SK-N-SH treated with all-trans-retinoic acid at 6 μM for 48 hours (cell line): ENCODE data around the gene PAXX.

Source experiments
- ATAC-seq: fragments of 200-7000 bp; cut with Tn5 transposase; 3 replicates; pipeline ENCODE4 v1.9.1; 2020; ENCODE audit warnings: mild to moderate bottlenecking, moderate library complexity
- ARNTL ChIP-seq: fragments of 450-650 bp; formaldehyde crosslinking; IDR thresholded peaks from 2 replicates; pipeline ENCODE4 v1.5.0; 2020; ENCODE audit warnings: low read depth, mild to moderate bottlenecking, moderate library complexity, borderline replicate concordance
- CREB5 ChIP-seq: fragments of 250-450 bp; sonication (Bioruptor Pico); IDR thresholded peaks from 2 replicates; pipeline ENCODE4 v1.5.1; 2020; ENCODE audit warnings: low read depth, mild to moderate bottlenecking, moderate library complexity
- CSDC2 ChIP-seq: fragments of 250-450 bp; sonication (Bioruptor Pico); IDR thresholded peaks from 2 replicates; pipeline ENCODE4 v1.5.0; 2020; ENCODE audit warnings: mild to moderate bottlenecking, moderate library complexity
- CSRNP3 ChIP-seq: fragments of 250-450 bp; sonication (Bioruptor Pico); IDR thresholded peaks from 2 replicates; pipeline ENCODE4 v1.5.1; 2021; ENCODE audit warnings: mild to moderate bottlenecking, moderate library complexity
- ESRRG ChIP-seq: fragments of 250-450 bp; sonication (Bioruptor Pico); IDR thresholded peaks from 2 replicates; pipeline ENCODE4 v1.6.1; 2021; ENCODE audit warnings: mild to moderate bottlenecking
- GLIS3 ChIP-seq: fragments of 250-450 bp; sonication (Bioruptor Pico); IDR thresholded peaks from 2 replicates; pipeline ENCODE4 v1.5.0; 2020; ENCODE audit warnings: mild to moderate bottlenecking, moderate library complexity
- ISL1 ChIP-seq: fragments of 250-450 bp; sonication (Bioruptor Pico); IDR thresholded peaks from 2 replicates; pipeline ENCODE4 v2.1.2; 2022; ENCODE audit warnings: mild to moderate bottlenecking, moderate library complexity
- OSR1 ChIP-seq: fragments of 250-450 bp; sonication (Bioruptor Pico); IDR thresholded peaks from 2 replicates; pipeline ENCODE4 v1.8.0; 2022; ENCODE audit warnings: moderate library complexity, mild to moderate bottlenecking, inconsistent platforms
- POU6F1 ChIP-seq: fragments of 250-450 bp; sonication (Bioruptor Pico); IDR thresholded peaks from 2 replicates; pipeline ENCODE4 v1.8.0; 2021; ENCODE audit warnings: low read depth, mild to moderate bottlenecking, moderate library complexity, borderline replicate concordance
- PPARA ChIP-seq: fragments of 250-450 bp; sonication (Bioruptor Pico); IDR thresholded peaks from 2 replicates; pipeline ENCODE4 v1.5.0; 2020; ENCODE audit warnings: mild to moderate bottlenecking, borderline replicate concordance
- RARB ChIP-seq: fragments of 250-450 bp; sonication (Bioruptor Pico); IDR thresholded peaks from 2 replicates; pipeline ENCODE4 v1.8.0; 2021; ENCODE audit warnings: mild to moderate bottlenecking, moderate library complexity
- TOX ChIP-seq: fragments of 250-450 bp; sonication (Bioruptor Pico); IDR thresholded peaks from 2 replicates; pipeline ENCODE4 v1.8.0; 2021; ENCODE audit warnings: mild to moderate bottlenecking, moderate library complexity, borderline replicate concordance
- TSHZ2 ChIP-seq: fragments of 250-450 bp; sonication (Bioruptor Pico); IDR thresholded peaks from 2 replicates; pipeline ENCODE4 v1.5.0; 2020; ENCODE audit warnings: mild to moderate bottlenecking, moderate library complexity
- ZC3H10 ChIP-seq: fragments of 250-450 bp; sonication (Bioruptor Pico); IDR thresholded peaks from 2 replicates; pipeline ENCODE4 v1.5.1; 2021; ENCODE audit warnings: mild to moderate bottlenecking, moderate library complexity
- ZFP3 ChIP-seq: fragments of 250-450 bp; sonication (Bioruptor Pico); IDR thresholded peaks from 2 replicates; pipeline ENCODE4 v1.5.0; 2020; ENCODE audit warnings: mild to moderate bottlenecking, moderate library complexity
- ZFP30 ChIP-seq: fragments of 450-650 bp; formaldehyde crosslinking; IDR thresholded peaks from 2 replicates; pipeline ENCODE4 v1.5.0; 2022; ENCODE audit warnings: mild to moderate bottlenecking, moderate library complexity
- ZNF565 ChIP-seq: fragments of 450-650 bp; formaldehyde crosslinking; conservative IDR thresholded peaks from 2 replicates; pipeline ENCODE4 v1.5.0; 2020; ENCODE audit warnings: low read depth, mild to moderate bottlenecking, moderate library complexity
- ZNF70 ChIP-seq: fragments of 450-650 bp; formaldehyde crosslinking; IDR thresholded peaks from 2 replicates; pipeline ENCODE4 v1.5.0; 2020; ENCODE audit warnings: mild to moderate bottlenecking, moderate library complexity
- ZNF8 ChIP-seq: fragments of 450-650 bp; formaldehyde crosslinking; IDR thresholded peaks from 2 replicates; pipeline ENCODE4 v1.5.0; 2020; ENCODE audit warnings: mild to moderate bottlenecking, moderate library complexity

PAXX gene

GRCh38 chr9:136994888-136995230, 2.6 kb downstream of the PAXX start:
- no peak for TF ChIP-seq ISL1 (CRISPR knock-in tag)
- TF ChIP-seq OSR1 (CRISPR knock-in tag): no peak
- TF ChIP-seq ZNF8 (CRISPR knock-in tag): no peak
- no peak for TF ChIP-seq ZFP30 (CRISPR knock-in tag)
- no peak for TF ChIP-seq ARNTL (CRISPR knock-in tag)
- no peak for TF ChIP-seq PPARA (CRISPR knock-in tag)
- TF ChIP-seq ZNF70 (CRISPR knock-in tag): no peak
- no peak for TF ChIP-seq CSDC2
- no peak for TF ChIP-seq CREB5 (CRISPR knock-in tag)
- no peak for TF ChIP-seq TSHZ2 (CRISPR knock-in tag)
- no peak for TF ChIP-seq ZNF565 (CRISPR knock-in tag)
- TF ChIP-seq TOX (CRISPR knock-in tag): no peak
- no peak for TF ChIP-seq RARB (CRISPR knock-in tag)
- no peak for TF ChIP-seq CSRNP3
- no peak for TF ChIP-seq ZFP3
- no peak for TF ChIP-seq GLIS3
- TF ChIP-seq ZC3H10 (CRISPR knock-in tag): no peak
- no peak for ATAC-seq

- TF ChIP-seq OSR1 (CRISPR knock-in tag) (no peak), ISL1 (CRISPR knock-in tag) (no peak), ESRRG (CRISPR knock-in tag) (no peak)
- no peak for ATAC-seq
Measured at GRCh38 chr9:136995362-136995761, 3.1 kb downstream of the PAXX start.

- peak; percentile 35 for ATAC-seq
- TF ChIP-seq PPARA (CRISPR knock-in tag) (no peak), ESRRG (CRISPR knock-in tag) (no peak), GLIS3 (no peak), ZNF8 (CRISPR knock-in tag) (no peak), ZNF565 (CRISPR knock-in tag) (no peak)
Measured at GRCh38 chr9:136995772-136996311, 3.6 kb downstream of the PAXX start.

GRCh38 chr9:136996361-136997292, 4.4 kb downstream of the PAXX start, which contains the start of gene CLIC3:
CLIC3 (minus strand) TSS chr9:136996568; CDS start chr9:136996543, 25 bp downstream.
- TF ChIP-seq TOX (CRISPR knock-in tag): no peak
- no peak for TF ChIP-seq ESRRG (CRISPR knock-in tag)
- TF ChIP-seq CREB5 (CRISPR knock-in tag): no peak
- no peak for TF ChIP-seq ZC3H10 (CRISPR knock-in tag)
- no peak for TF ChIP-seq CSDC2
- no peak for TF ChIP-seq POU6F1 (CRISPR knock-in tag)
- no peak for TF ChIP-seq RARB (CRISPR knock-in tag)
- peak; percentile 32 for ATAC-seq
